Measurements from ENCODE around the gene GPBP1L1.
A peak's percentile ranks its signal among the peaks of the same experiment; 100 is the strongest.

Gene GPBP1L1

GRCh38 chr1:45583666-45584350 lies 102.5 kb downstream of the GPBP1L1 start, which contains the start of gene NASP:
Gene NASP, plus strand, starts transcription at chr1:45584041. Its CDS starts 106 bp downstream, at chr1:45584147.
- DNase-seq (ENCODE audit: low read depth in 2 of 2) = peak; percentile 85 to 86
- TF ChIP-seq CTCF (IDR thresholded peaks at IDR 0.05; ENCODE audit: low read depth, low read length) = peak; percentile 10
- peak within 1 kb of the TSS; percentile 87 to 100 for H3K4me3 ChIP-seq (replicated peaks in 1 of 2; ENCODE audit: low read depth in 2 of 2, low read length in 2 of 2)

DNA sequence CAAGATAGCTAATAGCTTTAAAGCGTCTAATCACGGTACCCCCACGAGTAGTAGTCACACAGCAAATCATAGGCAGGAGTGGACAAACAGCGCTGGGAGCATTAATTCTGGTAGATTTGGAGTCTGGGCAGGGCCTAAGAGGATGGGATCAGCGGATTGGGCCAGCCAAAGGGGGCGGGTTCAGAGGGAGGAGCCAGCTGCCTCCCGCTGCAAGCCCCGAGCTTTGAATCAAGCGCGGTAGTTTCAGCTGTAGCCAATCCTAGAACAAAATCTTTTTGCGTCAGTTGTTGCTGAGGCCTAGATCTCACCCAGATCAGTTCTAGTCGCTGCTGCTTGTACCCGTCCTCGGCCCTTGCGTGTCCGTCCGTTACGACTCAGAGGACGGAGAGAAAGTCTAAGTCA lies 103.1 kb downstream of the GPBP1L1 start:
- H3K4me3 ChIP-seq (replicated peaks in 1 of 2; ENCODE audit: low read depth in 2 of 2, low read length in 2 of 2) = peak overlapping the region; percentile 87 to 100
- DNase-seq (ENCODE audit: low read depth in 2 of 2) = peak; percentile 98
- TF ChIP-seq CTCF (IDR thresholded peaks at IDR 0.05; ENCODE audit: low read depth, low read length) = no peak

All from cardiac fibroblast (primary cell).